ENCODE measurements around the gene SLC9A1.

- TF ChIP-seq CTCF (IDR thresholded peaks at IDR 0.05) = no peak
- TF ChIP-seq POLR2A (IDR thresholded peaks at IDR 0.05) = no peak
These were observed 2.7 kb downstream of the SLC9A1 start for GRCh38 chr1:27152004-27152828.

Data from lower leg skin (tissue), 3 donors.